Choroid plexus epithelial cell (primary cell): ENCODE data around the gene CMYA5.

Experiments used
- DNase-seq: peaks from one replicate; pipeline ENCODE4 v3.0.0-alpha.2; 2010; ENCODE audit warnings: low read depth
- H3K4me3 ChIP-seq: 2 replicates; pipeline ENCODE4 v1.5.1; 2011; ENCODE audit warnings: low read depth, mild to moderate bottlenecking, control low read depth, low read length, moderate library complexity
- TF ChIP-seq, protein P1 (sequence below): conservative IDR thresholded peaks from 2 replicates; pipeline ENCODE4 v1.5.1; 2011; ENCODE audit warnings: low read depth, mild to moderate bottlenecking, control low read depth, inconsistent platforms, low read length, moderate library complexity

CMYA5 gene

DNA sequence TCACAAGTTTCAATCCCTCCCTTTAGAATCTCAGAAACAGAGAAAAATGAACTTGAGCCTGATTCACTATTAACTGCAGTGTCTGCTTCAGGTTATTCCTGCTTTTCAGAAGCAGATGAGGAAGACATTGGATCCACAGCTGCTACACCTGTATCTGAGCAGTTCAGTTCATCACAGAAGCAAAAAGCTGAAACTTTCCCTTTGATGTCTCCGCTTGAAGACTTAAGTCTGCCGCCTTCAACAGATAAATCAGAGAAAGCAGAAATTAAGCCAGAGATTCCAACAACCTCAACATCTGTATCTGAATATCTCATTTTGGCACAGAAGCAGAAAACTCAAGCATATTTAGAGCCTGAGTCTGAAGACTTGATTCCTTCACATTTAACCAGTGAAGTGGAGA, 42.1 kb downstream of the CMYA5 start:
- TF ChIP-seq, protein P1, sequence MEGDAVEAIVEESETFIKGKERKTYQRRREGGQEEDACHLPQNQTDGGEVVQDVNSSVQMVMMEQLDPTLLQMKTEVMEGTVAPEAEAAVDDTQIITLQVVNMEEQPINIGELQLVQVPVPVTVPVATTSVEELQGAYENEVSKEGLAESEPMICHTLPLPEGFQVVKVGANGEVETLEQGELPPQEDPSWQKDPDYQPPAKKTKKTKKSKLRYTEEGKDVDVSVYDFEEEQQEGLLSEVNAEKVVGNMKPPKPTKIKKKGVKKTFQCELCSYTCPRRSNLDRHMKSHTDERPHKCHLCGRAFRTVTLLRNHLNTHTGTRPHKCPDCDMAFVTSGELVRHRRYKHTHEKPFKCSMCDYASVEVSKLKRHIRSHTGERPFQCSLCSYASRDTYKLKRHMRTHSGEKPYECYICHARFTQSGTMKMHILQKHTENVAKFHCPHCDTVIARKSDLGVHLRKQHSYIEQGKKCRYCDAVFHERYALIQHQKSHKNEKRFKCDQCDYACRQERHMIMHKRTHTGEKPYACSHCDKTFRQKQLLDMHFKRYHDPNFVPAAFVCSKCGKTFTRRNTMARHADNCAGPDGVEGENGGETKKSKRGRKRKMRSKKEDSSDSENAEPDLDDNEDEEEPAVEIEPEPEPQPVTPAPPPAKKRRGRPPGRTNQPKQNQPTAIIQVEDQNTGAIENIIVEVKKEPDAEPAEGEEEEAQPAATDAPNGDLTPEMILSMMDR: no peak
- no peak for DNase-seq
- no peak overlapping the region for H3K4me3 ChIP-seq

DNA sequence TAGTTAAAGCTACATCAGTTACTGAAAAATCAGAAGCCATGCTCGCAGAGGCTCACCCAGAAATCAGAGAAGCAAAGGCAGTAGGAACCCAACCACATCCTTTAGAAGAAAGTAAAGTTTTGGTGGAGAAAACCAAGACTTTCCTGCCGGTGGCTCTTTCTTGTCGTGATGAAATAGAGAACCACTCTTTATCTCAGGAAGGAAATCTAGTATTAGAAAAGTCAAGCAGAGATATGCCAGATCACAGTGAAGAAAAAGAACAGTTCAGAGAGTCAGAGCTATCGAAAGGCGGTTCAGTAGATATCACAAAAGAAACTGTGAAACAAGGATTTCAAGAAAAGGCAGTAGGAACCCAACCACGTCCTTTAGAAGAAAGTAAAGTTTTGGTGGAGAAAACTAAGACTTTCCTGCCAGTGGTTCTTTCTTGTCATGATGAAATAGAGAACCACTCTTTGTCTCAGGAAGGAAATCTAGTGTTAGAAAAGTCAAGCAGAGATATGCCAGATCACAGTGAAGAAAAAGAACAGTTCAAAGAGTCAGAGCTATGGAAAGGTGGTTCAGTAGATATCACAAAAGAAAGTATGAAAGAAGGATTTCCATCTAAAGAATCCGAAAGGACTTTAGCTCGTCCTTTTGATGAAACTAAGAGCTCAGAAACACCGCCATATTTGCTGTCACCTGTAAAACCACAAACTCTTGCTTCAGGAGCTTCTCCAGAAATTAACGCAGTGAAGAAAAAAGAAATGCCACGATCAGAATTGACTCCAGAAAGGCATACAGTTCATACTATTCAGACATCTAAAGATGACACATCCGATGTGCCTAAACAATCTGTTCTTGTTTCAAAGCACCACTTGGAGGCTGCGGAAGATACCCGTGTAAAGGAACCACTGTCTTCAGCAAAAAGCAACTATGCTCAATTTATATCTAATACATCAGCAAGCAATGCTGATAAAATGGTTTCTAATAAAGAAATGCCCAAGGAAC, 47.2 kb downstream of the CMYA5 start:
- H3K4me3 ChIP-seq: no peak overlapping the region
- TF ChIP-seq, protein P1: no peak
- DNase-seq: no peak

DNA sequence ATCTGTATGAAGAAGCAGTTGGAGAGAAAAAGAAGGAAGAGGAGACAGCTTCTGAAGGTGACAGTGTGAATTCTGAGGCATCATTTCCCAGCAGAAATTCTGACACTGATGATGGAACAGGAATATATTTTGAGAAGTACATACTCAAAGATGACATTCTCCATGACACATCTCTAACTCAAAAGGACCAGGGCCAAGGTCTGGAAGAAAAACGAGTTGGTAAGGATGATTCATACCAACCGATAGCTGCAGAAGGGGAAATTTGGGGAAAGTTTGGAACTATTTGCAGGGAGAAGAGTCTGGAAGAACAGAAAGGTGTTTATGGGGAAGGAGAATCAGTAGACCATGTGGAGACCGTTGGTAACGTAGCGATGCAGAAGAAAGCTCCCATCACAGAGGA, 48.7 kb downstream of the CMYA5 start:
- TF ChIP-seq, protein P1: no peak
- no peak for DNase-seq
- H3K4me3 ChIP-seq: no peak overlapping the region

DNA sequence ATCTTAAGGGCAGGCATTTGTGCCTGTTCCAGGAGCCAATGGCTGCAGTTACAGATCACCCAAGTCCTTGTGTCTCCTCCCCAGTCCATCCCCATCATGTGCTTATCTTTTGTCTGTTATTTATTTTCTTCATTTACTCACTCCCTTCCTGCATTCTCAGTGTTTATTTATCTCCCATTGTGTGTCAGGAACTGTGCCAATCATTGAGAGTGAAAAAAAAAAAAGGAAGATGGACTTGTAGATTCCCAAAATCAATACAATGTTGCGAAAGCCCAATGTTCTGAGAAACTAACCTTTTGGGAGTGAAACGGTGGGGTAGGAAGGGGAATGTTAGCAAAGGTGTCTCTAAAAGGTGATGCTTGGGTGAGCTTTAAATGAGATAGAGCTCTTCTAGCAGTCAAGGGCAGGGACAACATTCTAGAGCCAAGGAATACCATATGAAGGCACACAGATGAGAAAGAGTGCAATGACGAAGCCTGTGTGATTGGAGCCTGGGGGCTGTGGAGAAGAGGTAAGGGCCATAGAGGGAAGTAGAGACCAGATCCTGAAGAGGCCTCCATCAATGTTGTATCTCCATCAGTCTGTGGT, 53.0 kb downstream of the CMYA5 start:
- no peak overlapping the region for H3K4me3 ChIP-seq
- no peak for DNase-seq
- TF ChIP-seq, protein P1: no peak

DNA sequence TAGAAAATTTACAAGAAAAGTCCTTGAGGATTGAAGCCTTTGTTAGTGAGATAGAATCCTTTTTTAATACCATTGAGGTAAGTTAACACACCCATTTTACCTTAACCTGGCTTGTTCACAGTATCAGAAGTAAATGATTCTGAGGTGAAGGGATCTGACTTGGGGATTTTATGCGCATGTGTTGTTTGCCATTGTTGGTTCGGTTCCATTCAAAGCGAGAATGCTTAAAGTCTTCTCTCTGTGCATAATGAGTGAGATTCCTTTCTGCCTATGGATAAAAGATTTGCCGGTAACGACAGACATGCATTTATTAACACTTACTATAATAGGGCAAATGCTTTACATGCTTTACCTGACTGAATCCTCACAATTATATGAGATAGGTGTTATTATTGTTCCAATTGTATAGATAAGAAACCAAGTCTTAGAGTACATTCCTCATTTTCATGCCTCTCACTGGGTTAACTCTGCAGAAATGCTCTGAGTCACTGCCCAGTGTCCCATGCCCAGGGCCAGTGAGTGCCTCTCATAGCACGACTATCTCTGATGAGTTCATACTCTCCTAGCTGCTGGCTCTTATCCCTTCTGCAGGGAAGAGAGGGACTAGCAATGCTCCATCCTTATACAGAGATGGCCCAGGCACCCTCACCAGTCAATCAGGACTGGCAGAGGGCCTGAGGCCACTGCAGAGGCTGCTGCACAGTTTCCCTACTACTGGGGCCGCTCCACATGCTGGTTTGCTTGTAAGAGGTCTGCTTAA, 54.4 kb downstream of the CMYA5 start:
- no peak for DNase-seq
- no peak overlapping the region for H3K4me3 ChIP-seq
- TF ChIP-seq, protein P1: no peak

DNA sequence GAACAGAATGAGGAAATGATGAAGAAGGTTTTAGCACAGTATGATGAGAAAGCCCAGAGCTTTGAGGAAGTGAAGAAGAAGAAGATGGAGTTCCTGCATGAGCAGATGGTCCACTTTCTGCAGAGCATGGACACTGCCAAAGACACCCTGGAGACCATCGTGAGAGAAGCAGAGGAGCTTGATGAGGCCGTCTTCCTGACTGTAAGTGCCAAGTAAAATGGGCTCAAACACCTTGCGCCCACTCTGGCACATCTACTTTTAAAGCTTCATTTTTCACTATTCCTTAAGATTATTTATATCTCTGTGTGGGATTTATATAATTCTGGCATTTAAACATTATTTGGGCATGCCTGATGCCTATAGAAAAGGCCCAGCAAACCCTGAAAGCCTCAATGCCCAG, 55.6 kb downstream of the CMYA5 start:
- H3K4me3 ChIP-seq: no peak overlapping the region
- no peak for DNase-seq
- TF ChIP-seq, protein P1: no peak
